Naive thymus-derived CD4-positive, alpha-beta T cell (primary cell): ENCODE measurements around the gene ACTN3. TPM values are rescaled to one million over a fixed set of nuclear protein-coding genes. Genes with fewer than 3 reads are reported as not detected.
A peak's percentile ranks its signal among the peaks of the same experiment; 100 is the strongest.
"Not testable (repeated sequence)": the region's sequence is repeated elsewhere in the genome, so short reads cannot be mapped to it uniquely, and the experiment has no call there.

ENCODE experiments used
- ATAC-seq: fragments of 150-1000 bp; cut with Tn5 transposase; 2 replicates; pipeline ENCODE4 v1.10.0; 2021; ENCODE audit warnings: mild to moderate bottlenecking, moderate library complexity
- CTCF ChIA-PET: fragments of 350-600 bp; sonication (Branson Sonifier 250); formaldehyde crosslinking; loops from one replicate; lab custom pipeline; 2021; ENCODE audit warnings: antibody characterized with exemption; lab: Charles Lee
- POLR2A ChIA-PET: fragments of 350-600 bp; sonication (Branson Sonifier 250); formaldehyde crosslinking; loops from one replicate; lab custom pipeline; 2021; ENCODE audit warnings: antibody characterized with exemption, inconsistent platforms; lab: Charles Lee
- DNase-seq, 9 donors: peaks; one replicate each; pipeline versions ENCODE4 v3.0.0 to v3.0.0-alpha.2; 2020 to 2022; ENCODE audit warnings: mixed read lengths in 1 of 9
- H3K27ac ChIP-seq: one replicate; pipeline ENCODE4 v1.7.0; 2013; ENCODE audit warnings: mild to moderate bottlenecking, low read depth, low read length, moderate library complexity
- H3K27me3 ChIP-seq, 2 donors: one replicate each; pipeline ENCODE4 v1.7.0; 2013; ENCODE audit warnings: low read length in 2 of 2, mild to moderate bottlenecking in 2 of 2, moderate library complexity in 2 of 2; ENCODE audit not compliant: control insufficient read depth in 2 of 2, insufficient read depth in 2 of 2
- H3K36me3 ChIP-seq, 3 experiments: 1 replicate in 2 of 3; 2 replicates in 1 of 3; pipeline ENCODE4 v1.7.0; 2013; ENCODE audit warnings: low read length in 3 of 3, mild to moderate bottlenecking in 3 of 3, moderate library complexity in 1 of 3; ENCODE audit not compliant: insufficient read depth in 3 of 3, control insufficient read depth in 2 of 3
- H3K4me1 ChIP-seq, 2 donors: one replicate each; pipeline ENCODE4 v1.7.0; 2013; ENCODE audit warnings: low read length in 2 of 2, mild to moderate bottlenecking in 2 of 2, moderate library complexity in 1 of 2; ENCODE audit not compliant: control insufficient read depth in 2 of 2, insufficient read depth in 2 of 2
- H3K4me3 ChIP-seq: 2 replicates; pipeline ENCODE4 v1.7.0; 2013; ENCODE audit warnings: mild to moderate bottlenecking, low read length
- H3K9me3 ChIP-seq, 3 experiments: 1 replicate in 2 of 3; 2 replicates in 1 of 3; pipeline ENCODE4 v1.7.0; 2013; ENCODE audit warnings: low read length in 3 of 3; ENCODE audit not compliant: control insufficient read depth in 2 of 3
- H3K27ac Mint-ChIP-seq, 9 donors: one replicate each; pipeline ENCODE4 v1.8.0; 2020 to 2022; ENCODE audit warnings: mixed read lengths in 9 of 9, mild to moderate bottlenecking in 8 of 9, moderate library complexity in 5 of 9, inconsistent platforms in 2 of 9
- H3K27me3 Mint-ChIP-seq, 5 donors: one replicate each; pipeline ENCODE4 v1.8.0; 2021 to 2022; ENCODE audit warnings: mixed read lengths in 5 of 5, mild to moderate bottlenecking in 1 of 5
- H3K36me3 Mint-ChIP-seq, 5 donors: one replicate each; pipeline ENCODE4 v1.8.0; 2020 to 2022; ENCODE audit warnings: mixed read lengths in 5 of 5, mild to moderate bottlenecking in 3 of 5, inconsistent platforms in 1 of 5
- H3K4me1 Mint-ChIP-seq, 7 donors: one replicate each; pipeline ENCODE4 v1.8.0; 2020 to 2022; ENCODE audit warnings: mixed read lengths in 7 of 7, mild to moderate bottlenecking in 3 of 7, inconsistent platforms in 1 of 7
- H3K4me3 Mint-ChIP-seq, 10 donors: one replicate each; pipeline ENCODE4 v1.8.0; 2020 to 2022; ENCODE audit warnings: mild to moderate bottlenecking in 10 of 10, mixed read lengths in 10 of 10, moderate library complexity in 6 of 10, inconsistent platforms in 2 of 10
- H3K9me3 Mint-ChIP-seq, 11 donors: one replicate each; pipeline ENCODE4 v1.8.0; 2020 to 2022; ENCODE audit warnings: mixed read lengths in 11 of 11, mild to moderate bottlenecking in 4 of 11, inconsistent platforms in 1 of 11, moderate library complexity in 1 of 11
- intact Hi-C, 2 donors: fragments of 100-400 bp; cut with micrococcal nuclease; formaldehyde crosslinking; loops; one replicate each; pipeline ENCODE4 v1.15.1; 2023
- polyA plus RNA-seq, 2 donors: library from polyadenylated mRNA; unstranded; fragments of 300-500 nt; fragmentation: Illumina TruSeq; gene quantifications; one replicate each; pipeline ENCODE4 v1.2.3, GENCODE V29; 2021
- total RNA-seq, 6 experiments: library from RNA in 5 of 6; stranded (reverse) in 5 of 6; gene quantifications; 1 replicate in 5 of 6; 2 replicates in 1 of 6; pipeline ENCODE4 v1.2.3 and lab custom pipeline; 2021 to 2026

The ACTN3 gene
- total and polyA plus RNA-seq, 7 experiments from 2014 or later = 0.32 TPM; not detected in 6

GRCh38 chr11:66531841-66532240, 14.9 kb upstream of the ACTN3 start:
- Mint-ChIP-seq H3K27me3 (no peaks in the 10 kb centered on the region), H3K4me3 (no peak overlapping the region), H3K36me3 (peaks cover 4 to 25% (median 12%) of the 10 kb centered on the region in 5 donors), H3K9me3 (peaks cover 0 to 2% (median 0%) of the 10 kb centered on the region in 11 donors), H3K27ac (peak overlapping the region in 2 of 9 donors; percentile 38 to 82), H3K4me1 (peaks cover 0 to 22% (median 8%) of the 10 kb centered on the region in 7 donors)
- DNase-seq (no peak), ATAC-seq (no peak)
- Histone ChIP-seq H3K9me3 (no peaks in the 10 kb centered on the region), H3K36me3 (peaks cover 0 to 34% (median 0%) of the 10 kb centered on the region in 3 experiments), H3K4me1 (no peaks in the 10 kb centered on the region), H3K27ac (no peak overlapping the region), H3K4me3 (no peak overlapping the region), H3K27me3 (no peaks in the 10 kb centered on the region)
- CTCF ChIA-PET = interaction anchor here (0.8 kb wide), 1 partner anchor 129 kb away, joined by 3 read pairs; no protein-coding TSS in a partner anchor
- POLR2A ChIA-PET = no interaction called here
- intact Hi-C loops = no loop called here

GRCh38 chr11:66532784-66533183, 13.9 kb upstream of the ACTN3 start:
- H3K27me3 Mint-ChIP-seq = no peaks in the 10 kb centered on the region
- peaks cover 5 to 25% (median 12%) of the 10 kb centered on the region in 5 donors for H3K36me3 Mint-ChIP-seq

GRCh38 chr11:66539170-66539869, 7.4 kb upstream of the ACTN3 start:
- Histone ChIP-seq H3K27ac (no peak overlapping the region), H3K27me3 (no peaks in the 10 kb centered on the region), H3K9me3 (no peaks in the 10 kb centered on the region), H3K4me1 (peaks cover 10 to 11% of the 10 kb centered on the region in 2 donors), H3K4me3 (no peak overlapping the region), H3K36me3 (peaks cover 0 to 53% (median 12%) of the 10 kb centered on the region in 3 experiments)
- peaks cover 0 to 1% (median 0%) of the 10 kb centered on the region in 11 donors for H3K9me3 Mint-ChIP-seq
- ATAC-seq = no peak
- peaks cover 8 to 36% (median 29%) of the 10 kb centered on the region in 7 donors for H3K4me1 Mint-ChIP-seq
- H3K27me3 Mint-ChIP-seq = no peaks in the 10 kb centered on the region
- no peak overlapping the region for H3K4me3 Mint-ChIP-seq
- intact Hi-C loops = no loop called here
- peaks cover 8 to 32% (median 15%) of the 10 kb centered on the region in 5 donors for H3K36me3 Mint-ChIP-seq
- H3K27ac Mint-ChIP-seq = peak overlapping the region in 2 of 9 donors; percentile 7 to 61
- ChIA-PET POLR2A (no interaction called here), CTCF (no interaction called here)
- no peak for DNase-seq

More at GRCh38 chr11:66532784-66533183, 13.9 kb upstream of the ACTN3 start:
- no peak overlapping the region for H3K4me3 Mint-ChIP-seq
- intact Hi-C loops = no loop called here
- H3K4me3 ChIP-seq = no peak overlapping the region
- H3K27me3 ChIP-seq = no peaks in the 10 kb centered on the region
- H3K4me1 ChIP-seq = no peaks in the 10 kb centered on the region
- POLR2A ChIA-PET = interaction anchor here (0.6 kb wide), 1 partner anchor 45 kb away, joined by 4 read pairs; no protein-coding TSS in a partner anchor
- H3K27ac Mint-ChIP-seq = peak overlapping the region in 3 of 9 donors; percentile 38 to 49 (median 38)
- peaks cover 0 to 22% (median 8%) of the 10 kb centered on the region in 7 donors for H3K4me1 Mint-ChIP-seq
- DNase-seq (no peak), ATAC-seq (no peak)
- CTCF ChIA-PET = interaction anchor here (0.5 to 0.8 kb wide), 2 partner anchors 128 to 1230 kb away, joined by 3 read pairs; no protein-coding TSS in a partner anchor
- no peak overlapping the region for H3K27ac ChIP-seq
- no peaks in the 10 kb centered on the region for H3K9me3 ChIP-seq
- H3K36me3 ChIP-seq = peaks cover 0 to 39% (median 0%) of the 10 kb centered on the region in 3 experiments
- H3K9me3 Mint-ChIP-seq = peaks cover 0 to 2% (median 0%) of the 10 kb centered on the region in 11 donors

- H3K4me1 ChIP-seq = peaks cover 14 to 15% of the 10 kb centered on the region in 2 donors
- Mint-ChIP-seq H3K9me3 (peaks cover 0 to 1% (median 0%) of the 10 kb centered on the region in 11 donors), H3K27ac (no peak overlapping the region), H3K4me1 (peaks cover 10 to 39% (median 32%) of the 10 kb centered on the region in 7 donors), H3K4me3 (no peak overlapping the region), H3K27me3 (no peaks in the 10 kb centered on the region), H3K36me3 (peaks cover 8 to 32% (median 15%) of the 10 kb centered on the region in 5 donors)
- peaks cover 0 to 53% (median 12%) of the 10 kb centered on the region in 3 experiments for H3K36me3 ChIP-seq
- ChIA-PET CTCF (no interaction called here), POLR2A (no interaction called here)
- no peaks in the 10 kb centered on the region for H3K9me3 ChIP-seq
- H3K4me3 ChIP-seq = no peak overlapping the region
- no peaks in the 10 kb centered on the region for H3K27me3 ChIP-seq
- no peak overlapping the region for H3K27ac ChIP-seq
- intact Hi-C loops = loop anchor here in 1 of 2 donors (5.0 kb wide), 1 partner anchor 73 kb away; the partner anchor contains the start of gene PELI3
- ATAC-seq (no peak), DNase-seq (no peak)
Measured at GRCh38 chr11:66539870-66540213, 6.9 kb upstream of the ACTN3 start.

GRCh38 chr11:66540598-66540997, 6.1 kb upstream of the ACTN3 start:
- intact Hi-C loops = loop anchor here in 1 of 2 donors (5.0 kb wide), 1 partner anchor 73 kb away; the partner anchor contains the start of gene PELI3
- POLR2A ChIA-PET = not testable (repeated sequence)

GRCh38 chr11:66541892-66542291, 4.8 kb upstream of the ACTN3 start:
- CTCF ChIA-PET = interaction anchor here (0.7 kb wide), 1 partner anchor 38 kb away, joined by 4 read pairs; no protein-coding TSS in a partner anchor
- Histone ChIP-seq H3K27me3 (no peaks in the 10 kb centered on the region), H3K27ac (no peak overlapping the region), H3K36me3 (peaks cover 0 to 47% (median 12%) of the 10 kb centered on the region in 3 experiments), H3K9me3 (no peaks in the 10 kb centered on the region), H3K4me3 (no peak overlapping the region), H3K4me1 (peaks cover 19 to 21% of the 10 kb centered on the region in 2 donors)
- Mint-ChIP-seq H3K4me3 (peak overlapping the region in 7 of 10 donors; percentile 0 to 86 (median 76)), H3K27me3 (no peaks in the 10 kb centered on the region), H3K36me3 (peaks cover 0 to 23% (median 11%) of the 10 kb centered on the region in 5 donors), H3K9me3 (peaks cover 0 to 1% (median 0%) of the 10 kb centered on the region in 11 donors), H3K4me1 (peaks cover 13 to 46% (median 33%) of the 10 kb centered on the region in 7 donors), H3K27ac (peak overlapping the region in 8 of 9 donors; percentile 30 to 90 (median 62))
- ATAC-seq (no peak), DNase-seq (no peak)
- POLR2A ChIA-PET = no interaction called here
- intact Hi-C loops = loop anchor here in 1 of 2 donors (5.0 kb wide), 1 partner anchor 75 kb away; the partner anchor contains the start of gene PELI3

More at GRCh38 chr11:66540598-66540997, 6.1 kb upstream of the ACTN3 start:
- not testable (repeated sequence) for H3K27me3 Mint-ChIP-seq, DNase-seq, H3K4me3 Mint-ChIP-seq, H3K9me3 ChIP-seq, H3K27me3 ChIP-seq, ATAC-seq, H3K27ac ChIP-seq, H3K4me3 ChIP-seq, H3K9me3 Mint-ChIP-seq
- peaks cover 4 to 28% (median 15%) of the 10 kb centered on the region in 5 donors for H3K36me3 Mint-ChIP-seq
- Histone ChIP-seq H3K4me1 (peaks cover 15 to 21% of the 10 kb centered on the region in 2 donors), H3K36me3 (peaks cover 0 to 52% (median 12%) of the 10 kb centered on the region in 3 experiments)
- CTCF ChIA-PET = interaction anchor here (0.6 kb wide), 1 partner anchor 740 kb away, joined by 3 read pairs; no protein-coding TSS in a partner anchor
- peaks cover 13 to 45% (median 36%) of the 10 kb centered on the region in 7 donors for H3K4me1 Mint-ChIP-seq
- H3K27ac Mint-ChIP-seq = peak overlapping the region in 1 of 9 donors; percentile 46
